8988T (cell line): Measurements from ENCODE around the gene CSTB.

Experiments used
- DNase-seq: peaks from one replicate; pipeline ENCODE4 v3.0.0; 2011

Gene CSTB

GRCh38 chr21:43766734-43767497, 9.2 kb downstream of the CSTB start:
- DNase-seq = no peak

GRCh38 chr21:43764576-43765495, 11.3 kb downstream of the CSTB start:
- DNase-seq = no peak

- no peak for DNase-seq
Observed at GRCh38 chr21:43763901-43764523, 12.1 kb downstream of the CSTB start.

- DNase-seq = no peak
Observed at GRCh38 chr21:43762303-43763128, 13.6 kb downstream of the CSTB start.

- DNase-seq = no peak
Observed at GRCh38 chr21:43761886-43762285, 14.2 kb downstream of the CSTB start.

- DNase-seq = no peak
Observed at GRCh38 chr21:43760391-43760958, 15.6 kb downstream of the CSTB start.

GRCh38 chr21:43759651-43760050, 16.5 kb downstream of the CSTB start:
- no peak for DNase-seq

GRCh38 chr21:43758811-43759210, 17.3 kb downstream of the CSTB start:
- no peak for DNase-seq

GRCh38 chr21:43758111-43758641, 17.9 kb downstream of the CSTB start:
- DNase-seq = no peak

- DNase-seq = no peak
Observed at GRCh38 chr21:43757601-43758000, 18.5 kb downstream of the CSTB start.

GRCh38 chr21:43755820-43756594, 20.1 kb downstream of the CSTB start:
- DNase-seq = no peak

- no peak for DNase-seq
Observed at GRCh38 chr21:43754948-43755781, 20.9 kb downstream of the CSTB start.

GRCh38 chr21:43753439-43753799, 22.7 kb downstream of the CSTB start:
- no peak for DNase-seq

GRCh38 chr21:43752758-43753438, 23.2 kb downstream of the CSTB start:
- no peak for DNase-seq

GRCh38 chr21:43751955-43752591, 24.0 kb downstream of the CSTB start:
- DNase-seq = no peak

- DNase-seq = no peak
Observed at GRCh38 chr21:43750339-43751033, 25.6 kb downstream of the CSTB start.

GRCh38 chr21:43749651-43750262, 26.4 kb downstream of the CSTB start:
- DNase-seq = no peak

- no peak for DNase-seq
Observed at GRCh38 chr21:43748622-43749021, 27.5 kb downstream of the CSTB start.
